Large intestine (tissue), 3 donors: ENCODE results near the gene DCLK1. TPM values are rescaled to one million over a fixed set of nuclear protein-coding genes. Genes with fewer than 3 reads are reported as not detected.

Experiments used
- DNase-seq, 2 donors: peaks; one replicate each; pipeline versions ENCODE4 v3.0.0 to v3.0.0-alpha.2; 2013
- H3K27ac ChIP-seq: one replicate; pipeline ENCODE4 v1.5.1; 2013; ENCODE audit warnings: low read length
- H3K27me3 ChIP-seq: 2 replicates; pipeline ENCODE4 v1.6.1; 2013; ENCODE audit warnings: low read length; ENCODE audit not compliant: control insufficient read depth, insufficient read depth
- H3K36me3 ChIP-seq: 2 replicates; pipeline ENCODE4 v1.6.1; 2013; ENCODE audit warnings: low read length; ENCODE audit not compliant: control insufficient read depth, insufficient read depth
- H3K4me1 ChIP-seq: one replicate; pipeline ENCODE4 v1.6.1; 2013; ENCODE audit warnings: low read length; ENCODE audit not compliant: control insufficient read depth, insufficient read depth
- H3K4me3 ChIP-seq: one replicate; pipeline ENCODE4 v1.5.1; 2013; ENCODE audit warnings: low read length
- H3K9me3 ChIP-seq: one replicate; pipeline ENCODE4 v1.6.1; 2013; ENCODE audit warnings: mild to moderate bottlenecking, low read depth, low read length, moderate library complexity; ENCODE audit not compliant: control insufficient read depth
- WGBS: methylation state at CpG from one replicate; pipeline ENCODE4 v1.1.5; 2013; ENCODE audit warnings: low lambda C conversion rate; ENCODE audit not compliant: insufficient coverage; 5-methylcytosine and 5-hydroxymethylcytosine counted together
- polyA plus RNA-seq: library from polyadenylated mRNA; unstranded; fragments of 120-200 nt; gene quantifications from one replicate; pipeline ENCODE4 v1.2.1, GENCODE V29; 2013

DCLK1 gene
- polyA plus RNA-seq, 1 donor = 12.2 TPM

DNA sequence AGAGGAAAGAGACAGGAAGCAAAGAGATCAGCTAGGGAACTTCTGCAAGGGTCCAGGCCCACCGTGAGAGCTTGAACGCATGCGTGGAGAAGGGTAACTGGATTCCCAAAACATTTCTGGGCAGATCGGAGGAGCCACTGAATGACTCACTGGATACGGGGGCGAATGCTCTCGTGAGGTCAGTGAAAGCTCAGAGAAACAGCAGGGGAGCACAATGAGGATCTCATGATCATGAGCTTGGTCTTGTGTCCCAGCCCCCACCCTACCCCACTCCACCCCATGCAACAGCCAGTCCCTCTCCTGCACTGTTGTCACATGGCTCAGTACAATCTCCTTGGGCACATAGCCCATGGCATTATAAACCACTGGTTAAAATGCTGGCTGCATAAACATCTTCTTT is 40.6 kb downstream of the DCLK1 start:
- H3K4me1 ChIP-seq = no peaks in the 10 kb centered on the region
- DNase-seq = no peak
- H3K27ac ChIP-seq = no peak overlapping the region
- no peaks in the 10 kb centered on the region for H3K9me3 ChIP-seq
- WGBS = no CpG with 5 or more reads among the region's 7 CpGs
- H3K36me3 ChIP-seq = no peaks in the 10 kb centered on the region
- H3K4me3 ChIP-seq = no peak overlapping the region
- no peaks in the 10 kb centered on the region for H3K27me3 ChIP-seq

DNA sequence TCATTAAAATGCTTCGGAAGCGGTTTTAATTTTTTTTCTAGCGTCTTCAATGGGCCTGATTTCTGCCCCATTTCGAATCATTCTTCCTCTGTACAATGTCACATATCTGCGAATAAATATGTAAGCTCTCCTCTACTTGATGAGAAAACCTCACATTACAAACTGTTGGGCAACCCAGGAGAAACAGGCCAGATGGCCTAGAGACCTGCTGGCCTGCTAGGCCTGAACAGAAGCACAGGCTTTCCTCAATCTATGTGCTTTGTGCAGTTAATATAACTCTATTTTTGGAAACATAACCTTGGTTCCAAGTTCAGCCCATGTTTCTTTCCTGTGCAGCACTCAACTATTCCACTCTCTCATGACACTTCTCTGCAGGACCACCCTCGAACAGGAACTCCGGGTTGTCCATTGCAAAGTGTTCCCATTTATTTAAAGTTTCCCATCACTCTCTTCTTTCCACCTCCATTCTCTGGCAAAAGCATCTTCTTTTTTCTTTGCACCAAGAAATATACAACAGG is 42.0 kb downstream of the DCLK1 start:
- no peak for DNase-seq
- Histone ChIP-seq H3K36me3 (no peaks in the 10 kb centered on the region), H3K27me3 (no peaks in the 10 kb centered on the region), H3K4me3 (no peak overlapping the region), H3K9me3 (no peaks in the 10 kb centered on the region), H3K27ac (no peak overlapping the region), H3K4me1 (no peaks in the 10 kb centered on the region)
- 96% methylated on average over 5 of the region's 7 CpGs for WGBS

DNA sequence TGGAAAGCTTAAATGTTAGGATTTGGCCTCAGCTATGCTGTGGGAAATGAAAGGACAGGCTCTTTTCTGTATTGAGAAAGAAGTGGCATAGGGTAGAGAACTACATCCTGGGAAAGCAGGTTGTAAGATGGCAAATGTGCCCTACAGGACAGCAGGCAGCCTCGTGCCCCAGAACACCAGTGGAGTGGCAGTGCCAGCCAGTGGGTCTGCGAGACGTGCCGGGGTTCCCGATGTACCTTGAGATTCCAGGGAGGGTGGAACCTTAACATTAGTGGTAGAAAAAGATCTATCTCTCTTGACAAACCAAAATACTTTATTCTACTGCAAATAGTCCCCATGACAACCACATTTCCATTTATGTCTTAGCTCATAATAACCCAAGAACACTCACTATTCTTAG is 42.7 kb downstream of the DCLK1 start:
- no CpG with 5 or more reads among the region's 5 CpGs for WGBS
- H3K27ac ChIP-seq = no peak overlapping the region
- no peak for DNase-seq
- no peaks in the 10 kb centered on the region for H3K9me3 ChIP-seq
- no peaks in the 10 kb centered on the region for H3K4me1 ChIP-seq
- H3K36me3 ChIP-seq = no peaks in the 10 kb centered on the region
- no peak overlapping the region for H3K4me3 ChIP-seq
- no peaks in the 10 kb centered on the region for H3K27me3 ChIP-seq

DNA sequence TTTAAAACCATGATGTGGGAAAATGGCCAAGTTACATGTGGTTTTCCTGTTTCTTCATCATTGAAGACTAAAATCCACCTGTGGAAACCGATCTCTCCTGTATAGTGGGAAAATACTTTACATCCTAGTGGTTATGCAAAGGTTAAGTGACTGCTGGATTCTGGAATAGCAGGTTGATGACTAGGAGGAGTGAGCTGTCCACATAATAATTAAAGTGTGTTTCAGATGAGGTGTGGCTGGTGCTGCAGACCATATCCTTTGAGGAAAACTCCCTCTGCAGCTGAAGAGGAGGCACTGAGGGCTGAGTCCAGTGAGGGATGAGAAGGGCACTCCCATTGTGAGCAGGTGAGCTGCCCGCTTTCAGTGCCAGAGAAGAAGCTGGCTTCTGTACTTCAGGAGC is 43.2 kb downstream of the DCLK1 start:
- H3K27ac ChIP-seq = no peak overlapping the region
- H3K9me3 ChIP-seq = no peaks in the 10 kb centered on the region
- no peaks in the 10 kb centered on the region for H3K4me1 ChIP-seq
- no peaks in the 10 kb centered on the region for H3K27me3 ChIP-seq
- no CpG with 5 or more reads among the region's 2 CpGs for WGBS
- no peaks in the 10 kb centered on the region for H3K36me3 ChIP-seq
- no peak for DNase-seq
- no peak overlapping the region for H3K4me3 ChIP-seq

DNA sequence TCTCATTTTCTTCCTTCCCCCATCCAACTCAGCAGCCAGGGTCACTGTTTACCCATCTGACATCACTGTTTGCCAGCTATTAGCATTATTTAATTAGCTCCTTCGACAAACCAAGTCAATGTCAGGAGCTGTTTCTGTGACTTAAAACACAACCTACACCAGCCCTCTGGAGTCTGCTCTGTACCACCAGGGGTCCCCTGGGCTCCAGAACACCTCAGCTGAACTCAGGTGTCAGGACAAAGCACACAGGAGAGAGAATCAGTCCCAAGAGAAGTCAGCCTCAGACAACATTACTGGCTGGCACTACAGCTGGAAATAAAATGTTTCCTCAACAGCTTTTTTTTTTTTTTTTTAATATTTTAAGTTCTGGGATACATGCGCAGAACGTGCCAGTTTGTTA is 45.1 kb downstream of the DCLK1 start:
- Histone ChIP-seq H3K36me3 (no peaks in the 10 kb centered on the region), H3K27ac (no peak overlapping the region), H3K9me3 (no peaks in the 10 kb centered on the region), H3K27me3 (no peaks in the 10 kb centered on the region), H3K4me3 (no peak overlapping the region), H3K4me1 (no peaks in the 10 kb centered on the region)
- DNase-seq = no peak
- no CpG with 5 or more reads among the region's 3 CpGs for WGBS

DNA sequence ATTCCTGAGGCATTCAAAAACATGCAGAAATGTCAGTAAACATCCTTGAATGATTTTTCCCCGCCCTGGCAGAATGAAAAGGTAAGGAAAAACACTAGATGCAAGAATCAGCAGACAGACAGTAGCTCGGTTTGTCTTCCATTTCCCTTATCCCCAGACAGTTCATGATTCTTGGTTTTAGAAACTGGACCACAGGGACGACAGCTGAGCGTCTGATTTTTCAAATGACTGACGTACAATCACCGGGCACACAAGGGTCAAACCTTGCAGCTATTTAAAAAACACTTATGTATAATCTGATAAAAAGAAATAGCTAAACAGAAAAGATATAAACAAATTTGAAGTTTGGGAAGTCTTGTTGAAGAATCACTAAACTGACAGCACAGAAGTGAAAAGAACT is 47.1 kb downstream of the DCLK1 start:
- Histone ChIP-seq H3K27me3 (no peaks in the 10 kb centered on the region), H3K36me3 (no peaks in the 10 kb centered on the region), H3K27ac (no peak overlapping the region), H3K9me3 (no peaks in the 10 kb centered on the region), H3K4me3 (no peak overlapping the region), H3K4me1 (no peaks in the 10 kb centered on the region)
- DNase-seq = no peak
- WGBS = 86% methylated on average over 2 of the region's 6 CpGs

DNA sequence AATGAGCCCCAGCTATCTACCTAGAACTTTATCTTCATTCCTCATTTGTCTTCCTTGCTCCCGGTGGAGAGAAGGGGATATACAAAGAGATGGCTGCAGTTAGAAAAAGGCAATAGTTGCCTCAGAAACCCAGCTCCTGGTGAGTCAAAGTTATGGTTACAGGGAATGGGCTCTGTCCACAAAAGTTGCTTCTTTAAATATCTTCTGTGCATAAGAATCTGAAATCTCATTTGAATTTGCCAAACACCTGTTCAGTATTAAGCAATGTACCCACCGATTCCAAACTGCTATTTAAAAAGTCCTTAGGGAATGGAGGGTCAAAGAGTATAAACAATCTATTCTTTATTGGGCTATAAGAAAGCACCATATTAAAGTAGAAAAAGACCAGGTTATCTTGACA is 48.4 kb downstream of the DCLK1 start:
- H3K27me3 ChIP-seq = no peaks in the 10 kb centered on the region
- H3K27ac ChIP-seq = no peak overlapping the region
- H3K4me1 ChIP-seq = no peaks in the 10 kb centered on the region
- H3K36me3 ChIP-seq = no peaks in the 10 kb centered on the region
- WGBS = no CpG with 5 or more reads among the region's 2 CpGs
- DNase-seq = no peak
- no peak overlapping the region for H3K4me3 ChIP-seq
- H3K9me3 ChIP-seq = no peaks in the 10 kb centered on the region

DNA sequence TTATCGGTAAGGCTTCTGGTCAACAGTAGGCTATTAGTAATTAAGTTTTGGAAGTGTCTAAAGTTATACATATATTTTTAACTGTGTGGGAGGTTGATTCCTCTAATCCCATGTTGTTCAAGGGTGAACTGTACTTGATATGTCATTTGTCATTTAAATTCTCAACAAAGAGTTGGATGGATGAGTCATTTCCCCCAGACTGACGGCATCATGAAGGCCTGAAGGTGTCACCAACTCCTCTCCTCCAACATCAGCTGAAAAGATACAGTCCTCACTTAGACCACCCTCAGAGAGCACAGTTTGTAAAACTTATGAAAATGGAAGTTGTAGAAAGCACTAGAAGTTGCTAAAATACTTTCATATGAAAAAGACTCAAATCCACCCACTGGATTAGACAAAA is 48.8 kb downstream of the DCLK1 start:
- H3K36me3 ChIP-seq = no peaks in the 10 kb centered on the region
- H3K27me3 ChIP-seq = no peaks in the 10 kb centered on the region
- DNase-seq = no peak
- no peaks in the 10 kb centered on the region for H3K4me1 ChIP-seq
- WGBS = 100% methylated on average over 1 of the region's 2 CpGs
- no peak overlapping the region for H3K4me3 ChIP-seq
- H3K9me3 ChIP-seq = no peaks in the 10 kb centered on the region
- no peak overlapping the region for H3K27ac ChIP-seq

DNA sequence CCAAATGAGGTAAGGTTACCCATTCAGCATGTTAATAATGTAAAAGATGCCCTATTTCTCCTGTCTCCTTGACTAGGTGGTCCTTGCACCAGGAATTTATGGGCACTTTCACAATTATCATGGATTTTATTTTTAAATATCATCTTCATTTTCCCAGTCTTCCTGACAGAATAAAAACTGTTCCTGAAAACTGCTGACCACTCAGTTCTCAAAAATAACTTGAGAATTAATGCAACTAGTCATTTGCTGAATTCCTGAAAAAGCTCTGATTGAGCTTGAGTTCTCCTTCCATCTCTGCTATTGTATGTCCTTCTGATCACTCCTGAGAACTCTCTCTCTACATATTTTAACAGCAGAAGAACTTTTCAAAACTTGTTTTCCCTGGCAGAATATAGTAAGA is 55.0 kb downstream of the DCLK1 start:
- H3K36me3 ChIP-seq = no peaks in the 10 kb centered on the region
- DNase-seq = no peak

DNA sequence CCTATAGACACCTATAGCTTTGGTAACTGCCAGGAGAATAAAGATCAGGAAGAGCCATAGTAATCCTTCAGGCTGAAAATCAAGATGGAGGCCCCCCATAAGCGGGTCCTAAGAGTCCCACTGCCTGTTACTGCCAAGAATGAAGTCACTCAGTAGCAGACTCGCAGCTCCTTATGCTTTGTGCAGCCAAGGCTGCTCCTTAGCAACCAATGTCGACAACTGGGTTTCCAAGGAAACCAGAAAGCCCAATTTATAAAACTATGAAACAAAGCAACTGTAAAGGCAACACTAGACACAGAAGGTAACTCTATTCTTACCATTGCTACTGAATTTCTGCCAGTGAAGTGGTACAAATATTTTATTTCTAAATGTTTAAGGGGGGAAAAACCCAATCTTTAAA is 56.5 kb downstream of the DCLK1 start:
- no peaks in the 10 kb centered on the region for H3K9me3 ChIP-seq
- WGBS = 0% methylated on average over 1 of the region's 3 CpGs

More for the DNA sequence above, 55.0 kb downstream of the DCLK1 start:
- Histone ChIP-seq H3K9me3 (no peaks in the 10 kb centered on the region), H3K27me3 (no peaks in the 10 kb centered on the region), H3K27ac (no peak overlapping the region), H3K4me1 (no peaks in the 10 kb centered on the region), H3K4me3 (no peak overlapping the region)

DNA sequence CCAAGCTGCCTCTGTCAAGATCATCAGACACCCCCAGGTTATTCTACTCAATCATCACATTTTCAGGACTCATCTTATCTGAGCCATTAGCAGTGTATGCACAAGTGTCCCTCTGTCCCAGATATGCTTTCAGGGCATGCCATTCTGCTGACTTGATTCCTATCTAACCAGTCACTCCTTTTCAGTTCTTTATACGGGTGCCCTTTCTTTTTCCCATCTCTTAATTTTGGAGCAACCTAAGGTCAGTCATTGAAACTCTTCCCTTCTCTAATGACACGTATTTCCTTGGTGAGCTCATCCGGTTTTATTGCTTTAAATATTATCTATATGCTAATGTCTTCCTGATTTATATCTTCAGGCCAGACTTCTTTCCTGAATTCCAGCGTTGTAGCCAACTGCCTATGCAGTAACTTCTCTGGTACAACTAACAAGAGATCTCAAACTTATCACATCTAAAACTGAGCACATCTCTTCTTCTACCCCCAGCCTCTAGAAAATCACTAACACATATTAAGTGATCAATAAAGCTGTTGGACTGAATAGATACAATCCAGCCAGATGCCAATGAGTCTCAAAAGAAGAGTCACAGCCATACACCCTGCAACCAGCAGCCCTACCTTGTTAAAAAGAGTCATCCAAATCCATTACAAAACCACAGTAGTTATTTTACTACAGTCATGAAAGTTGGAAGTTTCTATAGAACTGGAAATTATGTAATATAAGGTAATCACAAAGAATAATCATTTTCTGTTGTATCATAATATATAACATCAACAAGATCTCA is 58.8 kb downstream of the DCLK1 start:
- no peak overlapping the region for H3K27ac ChIP-seq
- no peaks in the 10 kb centered on the region for H3K36me3 ChIP-seq
- no peaks in the 10 kb centered on the region for H3K27me3 ChIP-seq
- 37% methylated on average over 3 of the region's 4 CpGs for WGBS
- no peaks in the 10 kb centered on the region for H3K9me3 ChIP-seq
- DNase-seq = no peak
- no peak overlapping the region for H3K4me3 ChIP-seq
- H3K4me1 ChIP-seq = no peaks in the 10 kb centered on the region

More for the DNA sequence above, 56.5 kb downstream of the DCLK1 start:
- peak; percentile 21 to 27 for DNase-seq
- Histone ChIP-seq H3K27me3 (no peaks in the 10 kb centered on the region), H3K4me1 (no peaks in the 10 kb centered on the region), H3K27ac (no peak overlapping the region), H3K4me3 (no peak overlapping the region), H3K36me3 (no peaks in the 10 kb centered on the region)
